ENCODE data around the gene ACTR3C. TPM values are rescaled to one million over a fixed set of nuclear protein-coding genes. Genes with fewer than 3 reads are reported as not detected.
A peak's percentile ranks its signal among the peaks of the same experiment; 100 is the strongest.

The ACTR3C gene
- total and polyA plus RNA-seq, 2 donors (not counting 1 experiment from before 2014, with no cell fraction given) = 0.09 to 0.50 TPM

DNA sequence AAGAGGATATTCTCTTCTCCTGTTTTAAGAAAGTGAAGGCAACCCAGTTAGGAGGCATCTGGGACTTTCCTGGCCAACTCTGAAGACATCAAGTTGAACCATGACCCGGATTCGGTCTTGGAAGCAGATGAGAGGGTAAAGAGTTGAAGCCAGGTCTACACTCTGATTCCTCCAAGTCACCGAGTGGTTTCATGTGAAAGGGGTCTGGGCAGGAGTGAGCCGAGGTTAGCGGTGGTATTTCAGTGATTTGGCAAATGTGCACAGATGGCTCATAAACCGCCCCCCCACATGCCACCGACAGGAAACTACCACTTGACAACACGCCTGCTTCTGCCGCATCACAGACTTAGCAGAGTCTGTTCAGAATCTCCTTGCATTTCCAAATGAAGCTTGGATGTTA lies 33.9 kb upstream of the ACTR3C start:
- no peak overlapping the region for H2AFZ ChIP-seq (ENCODE audit: low read length)
- TF ChIP-seq EZH2 (IDR thresholded peaks at IDR 0.05; ENCODE audit: low read length, missing control alignments) = no peak
- TF ChIP-seq, protein P1, sequence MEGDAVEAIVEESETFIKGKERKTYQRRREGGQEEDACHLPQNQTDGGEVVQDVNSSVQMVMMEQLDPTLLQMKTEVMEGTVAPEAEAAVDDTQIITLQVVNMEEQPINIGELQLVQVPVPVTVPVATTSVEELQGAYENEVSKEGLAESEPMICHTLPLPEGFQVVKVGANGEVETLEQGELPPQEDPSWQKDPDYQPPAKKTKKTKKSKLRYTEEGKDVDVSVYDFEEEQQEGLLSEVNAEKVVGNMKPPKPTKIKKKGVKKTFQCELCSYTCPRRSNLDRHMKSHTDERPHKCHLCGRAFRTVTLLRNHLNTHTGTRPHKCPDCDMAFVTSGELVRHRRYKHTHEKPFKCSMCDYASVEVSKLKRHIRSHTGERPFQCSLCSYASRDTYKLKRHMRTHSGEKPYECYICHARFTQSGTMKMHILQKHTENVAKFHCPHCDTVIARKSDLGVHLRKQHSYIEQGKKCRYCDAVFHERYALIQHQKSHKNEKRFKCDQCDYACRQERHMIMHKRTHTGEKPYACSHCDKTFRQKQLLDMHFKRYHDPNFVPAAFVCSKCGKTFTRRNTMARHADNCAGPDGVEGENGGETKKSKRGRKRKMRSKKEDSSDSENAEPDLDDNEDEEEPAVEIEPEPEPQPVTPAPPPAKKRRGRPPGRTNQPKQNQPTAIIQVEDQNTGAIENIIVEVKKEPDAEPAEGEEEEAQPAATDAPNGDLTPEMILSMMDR (conservative IDR thresholded peaks at IDR 0.05 in 1 of 2, IDR thresholded peaks at IDR 0.05 in 1 of 2; ENCODE audit: low read depth in 1 of 2, low read length in 2 of 2) = no peak
- H3K9ac ChIP-seq (ENCODE audit: insufficient read depth, low read length) = no peak overlapping the region
- no peaks in the 10 kb centered on the region for H4K20me1 ChIP-seq (ENCODE audit: control insufficient read depth, extremely low read depth, insufficient read depth, low read length)
- H3K9me3 ChIP-seq (ENCODE audit: control insufficient read depth, insufficient read depth, low read depth, low read length) = no peaks in the 10 kb centered on the region
- no peak overlapping the region for H3K4me3 ChIP-seq (replicated peaks in 1 of 4; ENCODE audit: control extremely low read depth in 1 of 4, insufficient read depth in 1 of 4, low read depth in 3 of 4, low read length in 4 of 4)
- H3K79me2 ChIP-seq (ENCODE audit: control insufficient read depth, insufficient read depth, low read length) = no peaks in the 10 kb centered on the region
- no peaks in the 10 kb centered on the region for H3K27me3 ChIP-seq (ENCODE audit: control insufficient read depth, insufficient read depth, low read length)
- no peaks in the 10 kb centered on the region for H3K4me1 ChIP-seq (ENCODE audit: control insufficient read depth, extremely low read depth, insufficient read depth, low read length)
- H3K4me2 ChIP-seq (ENCODE audit: extremely low read depth, insufficient read depth, low read length) = no peak overlapping the region
- no peaks in the 10 kb centered on the region for H3K36me3 ChIP-seq (ENCODE audit: control insufficient read depth, insufficient read depth, low read length)
- H3K27ac ChIP-seq (ENCODE audit: insufficient read depth, low read length) = no peak overlapping the region
- DNase-seq (ENCODE audit: low read depth in 2 of 2) = no peak

DNA sequence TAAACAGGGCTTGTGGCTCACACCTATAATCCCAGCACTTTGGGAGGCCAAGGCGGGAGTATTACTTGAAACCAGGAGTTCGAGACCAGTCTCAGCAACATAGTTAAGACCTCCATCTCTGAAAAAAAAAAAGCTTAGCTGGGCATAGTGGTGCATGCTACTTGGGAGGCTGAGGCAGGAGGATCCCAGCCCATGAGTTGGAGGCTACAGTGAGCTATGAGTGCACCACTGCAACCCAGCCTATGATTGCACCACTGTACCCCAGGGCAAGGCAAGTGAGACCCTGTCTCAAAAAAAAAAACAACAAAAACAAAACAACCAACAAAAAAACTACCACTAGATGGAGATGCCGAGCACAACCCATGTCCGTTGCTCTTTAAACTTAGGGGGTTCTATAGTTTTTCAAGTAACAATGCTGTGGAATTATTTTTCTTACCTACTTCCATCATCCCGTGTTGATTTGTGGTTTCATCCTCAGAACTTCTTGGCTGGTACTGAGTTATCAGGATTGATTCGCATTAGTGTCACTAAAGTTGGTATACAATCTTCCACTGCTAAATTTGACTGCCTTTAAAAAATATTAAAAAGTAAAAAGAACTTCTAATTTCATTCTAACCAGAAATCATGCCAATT lies 33.0 kb upstream of the ACTR3C start:
- Histone ChIP-seq H3K4me2 (ENCODE audit: extremely low read depth, insufficient read depth, low read length) (no peak overlapping the region), H3K36me3 (ENCODE audit: control insufficient read depth, insufficient read depth, low read length) (no peaks in the 10 kb centered on the region), H3K9me3 (ENCODE audit: control insufficient read depth, insufficient read depth, low read depth, low read length) (no peaks in the 10 kb centered on the region), H3K4me3 (replicated peaks in 1 of 4; ENCODE audit: control extremely low read depth in 1 of 4, insufficient read depth in 1 of 4, low read depth in 3 of 4, low read length in 4 of 4) (no peak overlapping the region), H3K27ac (ENCODE audit: insufficient read depth, low read length) (no peak overlapping the region), H4K20me1 (ENCODE audit: control insufficient read depth, extremely low read depth, insufficient read depth, low read length) (no peaks in the 10 kb centered on the region), H2AFZ (ENCODE audit: low read length) (no peak overlapping the region), H3K27me3 (ENCODE audit: control insufficient read depth, insufficient read depth, low read length) (no peaks in the 10 kb centered on the region), H3K4me1 (ENCODE audit: control insufficient read depth, extremely low read depth, insufficient read depth, low read length) (no peaks in the 10 kb centered on the region), H3K9ac (ENCODE audit: insufficient read depth, low read length) (no peak overlapping the region), H3K79me2 (ENCODE audit: control insufficient read depth, insufficient read depth, low read length) (no peaks in the 10 kb centered on the region)
- no peak for TF ChIP-seq EZH2 (IDR thresholded peaks at IDR 0.05; ENCODE audit: low read length, missing control alignments)
- TF ChIP-seq, protein P1 (conservative IDR thresholded peaks at IDR 0.05 in 1 of 2, IDR thresholded peaks at IDR 0.05 in 1 of 2; ENCODE audit: low read depth in 1 of 2, low read length in 2 of 2) = peak; percentile 70
- DNase-seq (ENCODE audit: low read depth in 2 of 2) = peak in 1 of 2 donors; percentile 61

DNA sequence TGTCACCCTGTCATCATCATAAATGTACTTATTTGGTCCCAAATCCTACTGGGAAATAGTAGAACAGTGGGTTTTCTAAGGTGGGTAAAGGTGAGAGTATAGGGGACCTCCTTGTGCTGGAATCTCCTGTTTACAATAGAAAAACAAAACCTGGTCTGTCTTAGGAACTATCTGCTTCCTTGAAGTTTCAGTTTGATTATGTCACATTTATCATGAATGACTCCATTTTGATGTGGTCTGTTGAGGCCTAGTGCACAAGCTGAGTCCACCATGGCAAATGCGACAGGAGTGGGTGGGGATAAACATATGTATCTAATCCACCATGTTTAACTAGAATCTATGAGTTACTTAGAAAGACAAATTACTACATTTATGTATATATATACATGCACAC lies 32.3 kb upstream of the ACTR3C start:
- peak overlapping the region; percentile 56 for H2AFZ ChIP-seq (ENCODE audit: low read length)
- no peaks in the 10 kb centered on the region for H3K27me3 ChIP-seq (ENCODE audit: control insufficient read depth, insufficient read depth, low read length)
- H3K9me3 ChIP-seq (ENCODE audit: control insufficient read depth, insufficient read depth, low read depth, low read length) = no peaks in the 10 kb centered on the region
- H3K36me3 ChIP-seq (ENCODE audit: control insufficient read depth, insufficient read depth, low read length) = no peaks in the 10 kb centered on the region
- H3K79me2 ChIP-seq (ENCODE audit: control insufficient read depth, insufficient read depth, low read length) = no peaks in the 10 kb centered on the region
- no peaks in the 10 kb centered on the region for H4K20me1 ChIP-seq (ENCODE audit: control insufficient read depth, extremely low read depth, insufficient read depth, low read length)
- DNase-seq (ENCODE audit: low read depth in 2 of 2) = no peak
- TF ChIP-seq, protein P1 (conservative IDR thresholded peaks at IDR 0.05 in 1 of 2, IDR thresholded peaks at IDR 0.05 in 1 of 2; ENCODE audit: low read depth in 1 of 2, low read length in 2 of 2) = no peak
- no peak for TF ChIP-seq EZH2 (IDR thresholded peaks at IDR 0.05; ENCODE audit: low read length, missing control alignments)
- no peak overlapping the region for H3K27ac ChIP-seq (ENCODE audit: insufficient read depth, low read length)
- no peaks in the 10 kb centered on the region for H3K4me1 ChIP-seq (ENCODE audit: control insufficient read depth, extremely low read depth, insufficient read depth, low read length)
- no peak overlapping the region for H3K9ac ChIP-seq (ENCODE audit: insufficient read depth, low read length)
- no peak overlapping the region for H3K4me2 ChIP-seq (ENCODE audit: extremely low read depth, insufficient read depth, low read length)
- no peak overlapping the region for H3K4me3 ChIP-seq (replicated peaks in 1 of 4; ENCODE audit: control extremely low read depth in 1 of 4, insufficient read depth in 1 of 4, low read depth in 3 of 4, low read length in 4 of 4)

Data from fibroblast of lung (primary cell).